DND-41 (cell line): ENCODE measurements around the gene XAGE3.
"Not testable (repeated sequence)": the region's sequence is repeated elsewhere in the genome, so short reads cannot be mapped to it uniquely, and the experiment has no call there.

Source experiments
- CTCF ChIP-seq: IDR thresholded peaks from 2 replicates; pipeline ENCODE4 v1.5.1; 2012; ENCODE audit warnings: borderline replicate concordance, low read length, moderate library complexity, mild to moderate bottlenecking; ENCODE audit not compliant: poor library complexity, severe bottlenecking; ENCODE audit errors: extremely low read depth
- EZH2 ChIP-seq: IDR thresholded peaks from 3 replicates; pipeline ENCODE4 v1.6.1; 2012; ENCODE audit warnings: borderline replicate concordance, low read depth, mild to moderate bottlenecking, moderate library complexity, low read length, inconsistent platforms; ENCODE audit not compliant: severe bottlenecking

DNA sequence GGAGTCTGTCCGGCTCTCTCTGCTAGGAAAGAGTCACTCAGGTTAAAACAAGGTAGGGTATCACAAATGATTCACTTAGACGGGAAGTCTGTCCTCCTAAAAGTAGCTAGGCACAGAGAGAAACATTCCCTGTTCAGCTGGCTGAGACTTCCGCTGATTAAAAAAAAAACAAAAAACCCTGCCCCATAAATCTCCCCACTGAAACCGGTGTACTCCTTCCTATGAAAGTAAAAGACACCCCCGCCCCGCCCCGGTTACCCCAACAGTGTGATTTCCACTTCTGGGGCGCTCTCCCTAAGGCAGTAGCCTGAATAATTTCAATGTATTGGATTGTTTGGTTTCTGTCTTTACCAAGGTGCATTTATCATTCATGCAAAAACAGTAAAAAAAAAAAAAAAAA, 28.6 kb upstream of the XAGE3 start:
- not testable (repeated sequence) for TF ChIP-seq CTCF, EZH2
